HEK293 (cell line): Measurements from ENCODE around the gene TRIM2.

Experiments used
- EGR2 ChIP-seq: fragments of 450-650 bp; formaldehyde crosslinking; IDR thresholded peaks from 2 replicates; pipeline ENCODE4 v1.5.1; 2016; ENCODE audit warnings: low read depth, missing biosample characterization, missing genetic modification characterization
- GLIS1 ChIP-seq: fragments of 450-650 bp; formaldehyde crosslinking; IDR thresholded peaks from 2 replicates; pipeline ENCODE4 v1.5.1; 2016; ENCODE audit warnings: missing biosample characterization, missing genetic modification characterization
- KLF16 ChIP-seq: fragments of 450-650 bp; formaldehyde crosslinking; IDR thresholded peaks from 2 replicates; pipeline ENCODE4 v1.5.1; 2017; ENCODE audit warnings: missing biosample characterization, missing genetic modification characterization
- MYNN ChIP-seq: fragments of 450-650 bp; formaldehyde crosslinking; IDR thresholded peaks from 2 replicates; pipeline ENCODE4 v1.5.1; 2016; ENCODE audit warnings: missing biosample characterization, missing genetic modification characterization, borderline replicate concordance
- OVOL3 ChIP-seq: fragments of 450-650 bp; formaldehyde crosslinking; IDR thresholded peaks from 2 replicates; pipeline ENCODE4 v1.5.1; 2016; ENCODE audit warnings: missing biosample characterization, missing genetic modification characterization
- PRDM10 ChIP-seq: fragments of 450-650 bp; formaldehyde crosslinking; IDR thresholded peaks from 2 replicates; pipeline ENCODE4 v1.5.1; 2016; ENCODE audit warnings: missing biosample characterization, missing genetic modification characterization
- REPIN1 ChIP-seq: fragments of 450-650 bp; formaldehyde crosslinking; IDR thresholded peaks from 2 replicates; pipeline ENCODE4 v1.5.1; 2017; ENCODE audit warnings: missing biosample characterization, missing genetic modification characterization, low read depth
- SP2 ChIP-seq: fragments of 450-650 bp; formaldehyde crosslinking; IDR thresholded peaks from 2 replicates; pipeline ENCODE4 v1.5.1; 2016; ENCODE audit warnings: missing biosample characterization, missing genetic modification characterization
- ZBTB10 ChIP-seq: fragments of 450-650 bp; formaldehyde crosslinking; IDR thresholded peaks from 2 replicates; pipeline ENCODE4 v1.5.1; 2016; ENCODE audit warnings: missing biosample characterization, missing genetic modification characterization
- ZBTB17 ChIP-seq: fragments of 450-650 bp; formaldehyde crosslinking; IDR thresholded peaks from 2 replicates; pipeline ENCODE4 v1.5.1; 2016; ENCODE audit warnings: missing biosample characterization, missing genetic modification characterization
- ZBTB48 ChIP-seq: fragments of 450-650 bp; formaldehyde crosslinking; IDR thresholded peaks from 2 replicates; pipeline ENCODE4 v1.5.1; 2016; ENCODE audit warnings: missing biosample characterization, missing genetic modification characterization
- ZBTB6 ChIP-seq: fragments of 450-650 bp; formaldehyde crosslinking; IDR thresholded peaks from 2 replicates; pipeline ENCODE4 v1.5.1; 2017; ENCODE audit warnings: missing biosample characterization, missing genetic modification characterization
- ZEB2 ChIP-seq: fragments of 450-650 bp; formaldehyde crosslinking; IDR thresholded peaks from 2 replicates; pipeline ENCODE4 v1.5.1; 2016; ENCODE audit warnings: missing biosample characterization, missing genetic modification characterization
- ZFP69B ChIP-seq: fragments of 450-650 bp; formaldehyde crosslinking; IDR thresholded peaks from 2 replicates; pipeline ENCODE4 v1.5.1; 2016; ENCODE audit warnings: missing biosample characterization, missing genetic modification characterization
- ZIC2 ChIP-seq: fragments of 450-650 bp; formaldehyde crosslinking; IDR thresholded peaks from 2 replicates; pipeline ENCODE4 v1.5.1; 2016; ENCODE audit warnings: missing biosample characterization, missing genetic modification characterization
- ZNF146 ChIP-seq: fragments of 450-650 bp; formaldehyde crosslinking; IDR thresholded peaks from 2 replicates; pipeline ENCODE4 v1.5.1; 2016; ENCODE audit warnings: missing biosample characterization, missing genetic modification characterization
- ZNF16 ChIP-seq: fragments of 450-650 bp; formaldehyde crosslinking; IDR thresholded peaks from 2 replicates; pipeline ENCODE4 v1.5.1; 2016; ENCODE audit warnings: low read depth, missing biosample characterization, missing genetic modification characterization
- ZNF169 ChIP-seq: fragments of 450-650 bp; formaldehyde crosslinking; IDR thresholded peaks from 2 replicates; pipeline ENCODE4 v1.5.1; 2016; ENCODE audit warnings: missing biosample characterization, missing genetic modification characterization
- ZNF2 ChIP-seq: fragments of 450-650 bp; formaldehyde crosslinking; IDR thresholded peaks from 2 replicates; pipeline ENCODE4 v1.5.1; 2016; ENCODE audit warnings: missing biosample characterization, missing genetic modification characterization
- ZNF248 ChIP-seq: fragments of 450-650 bp; formaldehyde crosslinking; IDR thresholded peaks from 2 replicates; pipeline ENCODE4 v1.5.1; 2017; ENCODE audit warnings: missing biosample characterization, missing genetic modification characterization
- ZNF26 ChIP-seq: fragments of 450-650 bp; formaldehyde crosslinking; IDR thresholded peaks from 2 replicates; pipeline ENCODE4 v1.5.1; 2016; ENCODE audit warnings: missing biosample characterization, missing genetic modification characterization
- ZNF274 ChIP-seq, 2 experiments: fragments of 200-500 bp in 1 of 2; fragments of 450-650 bp in 1 of 2; sonication (Bioruptor generic) in 1 of 2; formaldehyde crosslinking in 1 of 2; IDR thresholded peaks; 2 replicates each; pipeline versions ENCODE4 v1.5.1 to v1.6.1; 2014 to 2016; ENCODE audit warnings: borderline replicate concordance in 1 of 2, inconsistent platforms in 1 of 2, low read length in 1 of 2, missing biosample characterization in 1 of 2, missing genetic modification characterization in 1 of 2
- ZNF302 ChIP-seq: fragments of 450-650 bp; formaldehyde crosslinking; IDR thresholded peaks from 2 replicates; pipeline ENCODE4 v1.5.1; 2016; ENCODE audit warnings: missing biosample characterization, missing genetic modification characterization, low read depth
- ZNF341 ChIP-seq: fragments of 450-650 bp; formaldehyde crosslinking; IDR thresholded peaks from 2 replicates; pipeline ENCODE4; 2016; ENCODE audit warnings: low read depth, missing biosample characterization, missing genetic modification characterization
- ZNF350 ChIP-seq: fragments of 450-650 bp; formaldehyde crosslinking; IDR thresholded peaks from 2 replicates; pipeline ENCODE4 v1.5.0; 2017; ENCODE audit warnings: missing biosample characterization, mild to moderate bottlenecking, missing genetic modification characterization
- ZNF394 ChIP-seq: fragments of 450-650 bp; formaldehyde crosslinking; IDR thresholded peaks from 2 replicates; pipeline ENCODE4 v1.5.1; 2016; ENCODE audit warnings: missing biosample characterization, missing genetic modification characterization, mild to moderate bottlenecking, moderate library complexity, borderline replicate concordance
- ZNF404 ChIP-seq: fragments of 450-650 bp; formaldehyde crosslinking; IDR thresholded peaks from 2 replicates; pipeline ENCODE4 v1.5.1; 2017; ENCODE audit warnings: missing biosample characterization, missing genetic modification characterization
- ZNF501 ChIP-seq: fragments of 450-650 bp; formaldehyde crosslinking; IDR thresholded peaks from 2 replicates; pipeline ENCODE4 v1.5.1; 2016; ENCODE audit warnings: missing biosample characterization, missing genetic modification characterization
- ZNF791 ChIP-seq: fragments of 450-650 bp; formaldehyde crosslinking; IDR thresholded peaks from 2 replicates; pipeline ENCODE4 v1.5.1; 2016; ENCODE audit warnings: missing biosample characterization, missing genetic modification characterization
- ZSCAN30 ChIP-seq: fragments of 450-650 bp; IDR thresholded peaks from 2 replicates; pipeline ENCODE4 v1.5.1; 2018; ENCODE audit warnings: missing biosample characterization, mild to moderate bottlenecking, missing genetic modification characterization, moderate library complexity

The TRIM2 gene

GRCh38 chr4:153222707-153223426, 18.6 kb downstream of the TRIM2 start (continued):
- TF ChIP-seq EGR2 (tag by site-specific recombination) = peak; percentile 70
- 0 out of 2 replicates have a peak, but pooled peaks have one; percentile 31 for TF ChIP-seq ZBTB10 (tag by site-specific recombination)
- TF ChIP-seq SP2 (tag by site-specific recombination) = no peak
- TF ChIP-seq ZNF248 = no peak
- TF ChIP-seq ZNF2 = peak; percentile 55; the same call in 1 of the 2 replicates
- no peak for TF ChIP-seq ZNF274 (IDR thresholded peaks at IDR 0.05; ENCODE audit: low read length)
- TF ChIP-seq ZNF274 (tag by site-specific recombination; IDR thresholded peaks at IDR 0.05; ENCODE audit: borderline replicate concordance) = no peak
- TF ChIP-seq ZNF394 = no peak
- no peak for TF ChIP-seq ZNF146
- TF ChIP-seq MYNN (tag by site-specific recombination) = 0 out of 2 replicates have a peak, but pooled peaks have one; percentile 26
- no peak for TF ChIP-seq ZNF16 (tag by site-specific recombination)
- peak; percentile 50; the same call in 1 of the 2 replicates for TF ChIP-seq ZNF501 (tag by site-specific recombination)
- no peak for TF ChIP-seq ZNF350 (tag by site-specific recombination)
- TF ChIP-seq ZBTB48 = peak; percentile 30; the same call in 1 of the 2 replicates
- TF ChIP-seq ZNF169 (tag by site-specific recombination) = no peak
- TF ChIP-seq ZBTB17 (tag by site-specific recombination) = peak; percentile 51
- TF ChIP-seq ZNF26 (tag by site-specific recombination) = no peak
- TF ChIP-seq ZEB2 (tag by site-specific recombination) = peak; percentile 20; the same call in 1 of the 2 replicates
- TF ChIP-seq ZIC2 = peak; percentile 31
- TF ChIP-seq GLIS1 (tag by site-specific recombination) = no peak
- TF ChIP-seq ZNF302 = no peak
- no peak for TF ChIP-seq OVOL3 (tag by site-specific recombination)
- no peak for TF ChIP-seq ZNF791
- peak; percentile 61 for TF ChIP-seq ZNF341
- TF ChIP-seq ZFP69B (tag by site-specific recombination) = 0 out of 2 replicates have a peak, but pooled peaks have one; percentile 17
- no peak for TF ChIP-seq REPIN1 (tag by site-specific recombination)
- no peak for TF ChIP-seq ZBTB6 (tag by site-specific recombination)
- TF ChIP-seq ZSCAN30 (tag by site-specific recombination) = peak; percentile 48; the same call in 1 of the 2 replicates
- no peak for TF ChIP-seq ZNF404 (tag by site-specific recombination)
- TF ChIP-seq KLF16 (tag by site-specific recombination) = 0 out of 2 replicates have a peak, but pooled peaks have one; percentile 34
- 0 out of 2 replicates have a peak, but pooled peaks have one; percentile 4 for TF ChIP-seq PRDM10 (tag by site-specific recombination)
